HG03469 (cell line): ENCODE data around the gene PTPRQ.
"Not testable (repeated sequence)": the region's sequence is repeated elsewhere in the genome, so short reads cannot be mapped to it uniquely, and the experiment has no call there.

Experiments used
- ATAC-seq: cut with Tn5 transposase; IDR thresholded peaks from one replicate; pipeline ENCODE4 v1.9.1; 2021; ENCODE audit warnings: mild to moderate bottlenecking, moderate library complexity, moderate number of reproducible peaks; ENCODE audit not compliant: unreplicated experiment

PTPRQ gene

DNA sequence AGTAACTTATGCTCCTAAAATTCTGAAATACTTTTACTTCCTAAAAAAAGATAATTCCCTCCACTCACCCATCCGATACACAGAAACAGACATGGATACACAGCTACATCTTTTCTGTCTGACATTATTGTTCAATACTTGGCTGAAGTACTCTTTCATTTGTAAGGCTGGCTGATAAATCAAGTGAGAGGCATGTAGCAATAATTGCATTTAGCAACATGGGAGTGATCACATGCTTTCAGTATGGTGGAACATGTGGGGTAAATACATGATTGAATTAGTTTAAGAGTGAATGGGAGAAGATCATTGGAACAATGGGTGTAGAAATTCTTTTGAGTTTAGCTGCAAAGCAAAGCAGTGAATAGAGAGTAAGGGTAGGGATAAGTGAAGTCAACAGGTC, 25.6 kb downstream of the PTPRQ start:
- no peak for ATAC-seq

- ATAC-seq, result no peak
Observed at GRCh38 chr12:80470403-80470802, 26.4 kb downstream of the PTPRQ start.

- no peak for ATAC-seq
Observed at GRCh38 chr12:80472236-80472635, 28.2 kb downstream of the PTPRQ start.

DNA sequence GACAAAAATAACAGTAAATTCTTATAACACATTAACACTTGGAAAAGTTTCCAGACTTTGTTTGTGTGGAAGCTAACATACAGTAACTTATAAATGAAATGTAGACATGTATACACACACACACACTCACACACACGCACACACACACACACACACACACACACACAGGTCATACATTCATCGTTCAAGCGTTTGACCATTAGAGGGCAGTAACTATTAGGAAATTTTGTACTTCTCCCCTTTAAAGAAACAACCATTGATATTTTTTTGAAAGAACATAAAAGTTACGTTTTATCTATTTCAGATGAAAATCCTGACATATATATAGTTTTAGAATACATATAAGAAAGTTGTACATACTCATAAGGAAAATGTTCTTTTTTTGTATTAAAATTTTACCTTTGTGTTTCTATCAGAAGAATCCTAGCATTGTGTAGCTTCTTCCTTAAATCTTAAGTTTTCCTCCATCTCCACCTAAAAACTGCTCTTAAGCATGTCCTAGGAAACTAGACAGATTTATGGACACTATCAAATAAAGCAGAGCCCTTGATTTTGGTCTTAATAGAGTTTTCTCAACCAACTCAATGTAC, 29.0 kb downstream of the PTPRQ start:
- ATAC-seq, result peak; percentile 71

DNA sequence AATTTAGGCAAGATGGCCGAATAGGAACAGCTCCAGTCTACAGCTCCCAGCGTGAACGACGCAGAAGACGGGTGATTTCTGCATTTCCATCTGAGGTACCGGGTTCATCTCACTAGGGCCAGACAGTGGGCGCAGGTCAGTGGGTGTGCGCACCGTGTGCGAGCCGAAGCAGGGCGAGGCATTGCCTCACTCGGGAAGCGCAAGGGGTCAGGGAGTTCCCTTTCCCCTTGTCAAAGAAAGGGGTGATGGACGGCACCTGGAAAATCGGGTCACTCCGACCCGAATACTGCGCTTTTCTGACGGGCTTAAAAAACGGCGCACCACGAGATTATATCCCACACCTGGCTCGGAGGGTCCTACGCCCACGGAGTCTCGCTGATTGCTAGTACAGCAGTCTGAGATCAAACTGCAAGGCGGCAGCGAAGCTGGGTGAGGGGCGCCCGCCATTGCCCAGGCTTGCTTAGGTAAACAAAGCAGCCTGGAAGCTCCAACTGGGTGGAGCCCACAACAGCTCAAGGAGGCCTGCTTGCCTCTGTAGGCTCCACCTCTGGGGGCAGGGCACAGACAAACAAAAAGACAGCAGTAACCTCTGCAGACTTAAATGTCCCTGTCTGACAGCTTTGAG, 33.6 kb downstream of the PTPRQ start:
- ATAC-seq, result not testable (repeated sequence)

DNA sequence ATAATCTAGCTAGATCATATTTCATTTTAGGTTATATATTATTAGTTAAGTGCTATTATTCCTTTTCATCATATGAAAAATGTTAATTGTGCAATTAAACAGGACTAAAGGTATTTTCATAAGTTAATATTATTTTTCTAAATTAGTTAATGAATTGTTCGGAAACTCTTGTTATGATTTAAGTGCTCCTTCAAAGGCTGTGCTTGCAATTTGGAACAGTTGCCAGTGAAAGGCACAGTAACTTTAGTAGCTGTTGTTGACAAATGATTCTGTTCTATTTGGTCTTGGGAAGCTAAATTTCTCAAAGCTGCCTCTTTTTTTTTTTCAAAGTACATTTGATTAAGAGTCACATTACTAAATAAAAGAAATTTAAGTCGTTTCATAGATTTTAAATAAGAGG, 40.7 kb downstream of the PTPRQ start:
- ATAC-seq, result no peak

- peak; percentile 55 for ATAC-seq
Observed at GRCh38 chr12:80485222-80485987, 41.4 kb downstream of the PTPRQ start.

DNA sequence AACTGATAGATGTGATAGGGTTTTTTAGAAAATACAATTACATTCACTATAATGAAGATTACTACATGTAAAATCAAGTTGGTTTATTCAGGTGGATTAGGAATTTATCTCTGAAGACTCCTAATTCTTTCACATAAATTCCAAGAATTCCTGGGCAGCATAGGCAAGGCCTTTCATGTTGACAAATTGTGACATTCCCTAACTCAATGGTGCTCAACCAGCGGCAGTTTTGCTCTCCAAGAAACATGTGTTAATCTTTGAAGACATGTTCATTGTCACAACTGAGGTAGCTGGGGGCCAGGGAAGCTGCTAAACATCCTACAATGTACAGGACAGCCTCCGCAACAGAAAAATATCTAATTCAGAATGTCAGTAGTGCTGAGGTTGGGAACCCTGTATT, 46.3 kb downstream of the PTPRQ start:
- ATAC-seq, result no peak

GRCh38 chr12:80491166-80491565, 47.1 kb downstream of the PTPRQ start:
- ATAC-seq, result no peak

DNA sequence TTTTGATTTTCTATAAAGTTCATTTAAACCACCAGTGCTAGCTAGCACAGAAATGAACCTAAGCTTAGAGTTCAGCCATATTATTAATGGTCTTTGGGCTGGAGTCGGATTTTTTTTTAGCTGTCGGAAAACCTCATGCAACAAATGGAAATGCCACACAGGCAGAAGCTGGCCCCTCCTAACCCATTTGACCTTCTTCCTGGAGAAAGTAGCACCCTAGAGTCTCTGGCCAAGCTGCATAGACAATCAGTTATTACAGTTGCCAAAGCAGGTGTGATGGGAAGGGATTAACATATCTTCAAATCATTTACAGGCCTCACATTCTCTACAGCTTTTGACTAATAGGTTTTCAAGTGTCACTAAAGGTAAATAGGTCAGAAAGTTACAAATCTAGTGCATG, 49.4 kb downstream of the PTPRQ start:
- ATAC-seq, result no peak

DNA sequence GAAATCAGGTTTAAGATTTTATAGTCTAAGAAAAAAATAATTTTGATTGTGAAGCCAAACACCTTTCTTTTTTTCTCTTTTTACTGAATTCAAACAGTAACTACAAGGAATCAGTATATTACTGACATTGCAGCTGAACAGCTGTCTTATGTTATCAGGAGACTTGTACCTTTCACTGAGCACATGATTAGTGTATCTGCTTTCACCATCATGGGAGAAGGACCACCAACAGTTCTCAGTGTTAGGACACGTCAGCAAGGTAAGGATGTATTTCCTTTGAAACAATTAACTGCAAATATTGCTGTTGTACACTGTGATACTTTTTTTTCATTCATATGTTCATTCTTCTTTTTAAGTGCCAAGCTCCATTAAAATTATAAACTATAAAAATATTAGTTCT, 50.8 kb downstream of the PTPRQ start:
- ATAC-seq, result no peak

- ATAC-seq, result no peak
Observed at GRCh38 chr12:80498059-80498728, 54.2 kb downstream of the PTPRQ start.

- peak; percentile 76 for ATAC-seq
Observed at GRCh38 chr12:80504389-80505163, 60.5 kb downstream of the PTPRQ start.

DNA sequence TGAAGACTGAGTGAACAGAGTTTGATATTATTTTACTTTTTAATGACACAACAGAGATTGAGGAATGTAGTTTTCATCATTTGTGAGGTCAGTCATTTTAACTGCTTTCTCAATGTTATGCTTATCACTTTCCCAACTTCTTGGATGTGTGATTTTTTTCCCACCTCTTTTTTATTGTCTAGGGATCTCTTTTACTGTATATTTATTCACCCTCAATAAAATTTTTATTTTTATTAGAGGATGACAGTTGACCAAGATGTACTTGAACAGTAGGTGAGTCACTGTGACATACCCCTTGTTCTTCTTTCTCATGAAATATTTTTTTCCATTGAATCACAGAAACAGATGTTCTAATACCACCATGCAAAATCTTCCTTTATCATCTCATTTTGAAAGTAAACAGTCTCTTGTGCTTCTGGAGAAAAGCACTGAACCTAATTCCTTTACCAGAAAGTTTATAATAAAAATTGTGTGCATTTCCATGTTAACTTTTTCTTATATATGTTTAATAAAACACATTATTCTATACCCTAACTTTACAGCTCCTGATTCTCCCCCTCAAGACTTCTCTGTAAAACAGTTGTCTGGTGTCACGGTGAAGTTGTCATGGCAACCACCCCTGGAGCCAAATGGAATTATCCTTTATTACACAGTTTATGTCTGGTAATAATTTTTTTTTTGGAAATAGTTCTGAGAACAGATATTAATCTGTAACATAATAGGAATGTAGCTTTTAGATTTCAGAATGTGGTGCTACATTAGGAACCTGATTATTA, 65.9 kb downstream of the PTPRQ start:
- no peak for ATAC-seq

DNA sequence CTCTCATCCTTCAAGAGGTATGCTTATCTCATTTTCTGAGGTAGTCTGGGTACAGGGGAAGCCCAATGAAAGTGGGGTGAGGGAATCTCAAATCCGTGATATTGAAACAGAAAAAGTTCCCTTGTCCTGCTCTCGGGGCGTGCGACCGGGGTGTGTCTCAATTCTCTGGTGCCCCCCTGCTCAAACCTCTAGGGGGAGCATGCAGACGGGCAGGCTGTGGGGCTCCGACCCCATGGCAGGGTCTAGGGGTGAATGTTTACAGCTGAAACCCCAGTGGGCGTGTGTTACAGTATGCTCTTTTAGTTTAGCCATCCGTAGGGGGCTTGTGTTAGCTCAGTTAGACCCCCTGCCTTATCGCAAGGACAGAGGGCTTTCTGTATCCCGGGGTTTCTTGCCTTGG, 68.7 kb downstream of the PTPRQ start:
- no peak for ATAC-seq

GRCh38 chr12:80513211-80513610, 69.2 kb downstream of the PTPRQ start:
- ATAC-seq, result no peak

GRCh38 chr12:80517655-80518054, 73.6 kb downstream of the PTPRQ start:
- ATAC-seq, result no peak

DNA sequence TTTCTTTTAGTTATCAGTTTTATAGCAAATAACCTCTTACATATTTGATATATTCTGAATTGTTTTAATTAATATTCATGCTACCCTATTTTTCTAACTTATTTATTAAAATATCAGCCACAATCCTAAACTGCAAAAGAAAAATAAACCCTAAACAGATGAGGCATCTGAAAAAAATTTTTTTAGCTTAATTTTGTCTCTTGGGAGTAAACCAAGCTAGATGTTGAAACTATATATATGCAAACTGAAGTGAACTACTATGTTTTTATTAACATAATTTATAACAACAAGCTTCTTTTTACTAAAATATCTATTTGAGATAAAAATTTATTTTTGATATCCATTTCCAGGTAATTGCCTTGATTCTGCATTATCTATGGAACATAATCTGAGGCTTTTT, 87.6 kb downstream of the PTPRQ start:
- ATAC-seq, result no peak

DNA sequence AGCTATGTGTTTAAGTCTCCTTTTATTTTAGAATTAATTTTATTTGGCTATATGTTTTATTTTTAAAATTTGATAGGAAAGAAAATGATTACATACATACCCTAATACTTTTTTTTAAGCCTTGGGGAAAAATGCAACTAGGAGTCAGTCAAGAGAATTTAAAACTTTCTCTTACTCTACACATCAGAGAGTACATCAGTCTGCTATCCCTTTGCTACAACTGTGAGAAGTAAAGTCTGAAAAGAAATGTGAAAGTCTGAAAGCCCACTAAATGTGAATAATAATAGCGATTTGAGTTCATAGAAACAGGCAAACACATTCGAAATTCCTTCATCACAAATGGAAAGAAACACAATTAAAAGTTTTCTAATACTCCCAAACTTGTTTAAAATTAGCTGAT, 95.0 kb downstream of the PTPRQ start:
- no peak for ATAC-seq

- ATAC-seq, result no peak
Observed at GRCh38 chr12:80549298-80549697, 105.3 kb downstream of the PTPRQ start.
